HepG2 (cell line): Measurements from ENCODE around the gene WNT1. TPM values are rescaled to one million over a fixed set of nuclear protein-coding genes. Genes with fewer than 3 reads are reported as not detected.
A peak's percentile ranks its signal among the peaks of the same experiment; 100 is the strongest.

ENCODE experiments used
- HDAC2 ChIP-seq: sonication (generic); formaldehyde crosslinking; IDR thresholded peaks from 2 replicates; pipeline ENCODE4 v1.4.0; 2020; ENCODE audit warnings: missing genetic modification reagents
- MEIS1 ChIP-seq: sonication (generic); formaldehyde crosslinking; IDR thresholded peaks from 2 replicates; pipeline ENCODE4 v1.9.0; 2021; ENCODE audit warnings: mild to moderate bottlenecking, missing genetic modification reagents, moderate library complexity, borderline replicate concordance
- POGK ChIP-seq: sonication (generic); formaldehyde crosslinking; conservative IDR thresholded peaks from 2 replicates; pipeline ENCODE4 v1.8.0; 2022; ENCODE audit warnings: mild to moderate bottlenecking, moderate library complexity, missing genetic modification reagents
- POLR2AphosphoS5 ChIP-seq: IDR thresholded peaks from 2 replicates; pipeline ENCODE4 v1.6.1; 2012; ENCODE audit warnings: low read depth, low read length
- SUZ12 ChIP-seq: fragments of 150-350 bp; IDR thresholded peaks from 2 replicates; pipeline ENCODE4 v1.6.1; 2014; ENCODE audit warnings: low read depth, low read length
- WIZ ChIP-seq: sonication (generic); formaldehyde crosslinking; IDR thresholded peaks from 2 replicates; pipeline ENCODE4 v1.5.1; 2020; ENCODE audit warnings: mild to moderate bottlenecking, missing genetic modification reagents
- ZFP41 ChIP-seq: sonication (generic); formaldehyde crosslinking; IDR thresholded peaks from 2 replicates; pipeline ENCODE4 v1.4.0; 2020; ENCODE audit warnings: mild to moderate bottlenecking, missing genetic modification reagents, borderline replicate concordance
- ZHX1 ChIP-seq: sonication (generic); formaldehyde crosslinking; IDR thresholded peaks from 2 replicates; pipeline ENCODE4 v1.8.1; 2022; ENCODE audit warnings: low read depth, mild to moderate bottlenecking, missing genetic modification reagents
- ZNF816 ChIP-seq: sonication (generic); formaldehyde crosslinking; IDR thresholded peaks from 2 replicates; pipeline ENCODE4 v1.8.0; 2022; ENCODE audit warnings: missing genetic modification reagents, mild to moderate bottlenecking, borderline replicate concordance
- polyA plus RNA-seq, 8 experiments: library from polyadenylated mRNA; depleted of rRNA in 3 of 8; stranded (reverse) in 7 of 8; unstranded in 1 of 8; fragments of >200 nt; fragmentation: Illumina TruSeq in 4 of 8; extraction: Trizol in 4 of 8; gene quantifications; 2 replicates each; pipeline versions ENCODE4 v1.2.1 to v1.2.3, GENCODE V29; 2011 to 2016; ENCODE audit warnings: low read depth in 4 of 8, missing spikeins in 1 of 8, mixed read lengths in 1 of 8; ENCODE audit not compliant: insufficient read depth in 1 of 8
- total RNA-seq, 5 experiments: library from RNA; depleted of rRNA; stranded (reverse); fragments of >200 nt; fragmentation: Illumina TruSeq; extraction: Trizol; gene quantifications; 2 replicates each; pipeline ENCODE4 v1.2.3, GENCODE V29; 2016; ENCODE audit warnings: low read depth in 1 of 5
- TF ChIP-seq, protein P1 (sequence below): sonication (generic); formaldehyde crosslinking; IDR thresholded peaks from 2 replicates; pipeline ENCODE4 v1.4.0; 2020; ENCODE audit warnings: missing genetic modification reagents, mild to moderate bottlenecking, borderline replicate concordance
- TF ChIP-seq, protein P2 (sequence below): IDR thresholded peaks from 2 replicates; pipeline ENCODE4 v1.6.1; 2016; ENCODE audit warnings: low read depth, missing genetic modification reagents, missing compliant biosample characterization
- TF ChIP-seq, protein P3 (sequence below): sonication (generic); formaldehyde crosslinking; IDR thresholded peaks from 2 replicates; pipeline ENCODE4 v1.8.0; 2022; ENCODE audit warnings: mild to moderate bottlenecking, missing genetic modification reagents, moderate library complexity

WNT1 gene
- total and polyA plus RNA-seq, 2 of the 13 experiments (the other 11 are each of a cell fraction or from before 2014, with no cell fraction given): not detected

DNA sequence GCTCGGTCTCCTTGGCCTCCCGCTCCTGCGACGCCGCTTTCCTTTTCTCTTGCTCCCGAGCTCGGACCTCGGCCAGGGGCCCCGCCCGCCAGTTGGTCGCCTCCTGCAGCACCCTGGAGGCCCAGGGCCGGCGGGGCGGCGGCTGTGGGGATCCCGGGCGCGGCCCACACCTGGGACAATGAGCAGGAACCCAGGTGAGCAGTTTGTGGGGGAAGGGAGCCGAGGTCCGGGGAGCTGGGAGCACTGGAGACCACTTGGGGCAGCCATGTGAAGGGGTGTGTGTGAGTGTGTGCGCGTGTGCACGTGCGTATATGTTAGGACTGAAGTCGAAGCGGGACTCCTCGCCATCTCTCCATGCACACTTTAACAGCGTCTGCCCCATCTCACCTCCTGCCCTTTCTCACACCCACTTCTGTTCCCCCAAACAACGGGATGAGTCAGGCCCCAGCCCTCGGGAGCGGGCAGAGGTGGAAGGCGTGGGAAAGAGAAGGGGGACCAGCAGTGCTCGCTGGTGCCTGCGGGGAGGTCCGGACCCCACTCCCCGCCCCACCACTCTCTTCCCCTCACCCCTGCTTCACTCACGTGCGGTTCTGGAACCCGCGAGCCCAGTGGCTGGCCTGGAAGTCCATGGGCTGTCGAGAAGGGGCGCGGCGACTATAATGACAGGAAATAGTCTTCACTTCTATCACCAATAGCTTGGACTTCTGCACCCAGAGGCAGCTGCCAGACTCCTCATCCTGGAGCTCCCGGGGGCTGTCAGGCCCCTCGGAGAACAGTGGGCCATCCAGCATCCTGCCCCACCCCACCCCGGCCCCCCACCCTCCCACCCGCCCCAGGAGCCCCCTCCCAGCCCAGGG is 20.6 kb downstream of the WNT1 start (continued):
- TF ChIP-seq, protein P1, sequence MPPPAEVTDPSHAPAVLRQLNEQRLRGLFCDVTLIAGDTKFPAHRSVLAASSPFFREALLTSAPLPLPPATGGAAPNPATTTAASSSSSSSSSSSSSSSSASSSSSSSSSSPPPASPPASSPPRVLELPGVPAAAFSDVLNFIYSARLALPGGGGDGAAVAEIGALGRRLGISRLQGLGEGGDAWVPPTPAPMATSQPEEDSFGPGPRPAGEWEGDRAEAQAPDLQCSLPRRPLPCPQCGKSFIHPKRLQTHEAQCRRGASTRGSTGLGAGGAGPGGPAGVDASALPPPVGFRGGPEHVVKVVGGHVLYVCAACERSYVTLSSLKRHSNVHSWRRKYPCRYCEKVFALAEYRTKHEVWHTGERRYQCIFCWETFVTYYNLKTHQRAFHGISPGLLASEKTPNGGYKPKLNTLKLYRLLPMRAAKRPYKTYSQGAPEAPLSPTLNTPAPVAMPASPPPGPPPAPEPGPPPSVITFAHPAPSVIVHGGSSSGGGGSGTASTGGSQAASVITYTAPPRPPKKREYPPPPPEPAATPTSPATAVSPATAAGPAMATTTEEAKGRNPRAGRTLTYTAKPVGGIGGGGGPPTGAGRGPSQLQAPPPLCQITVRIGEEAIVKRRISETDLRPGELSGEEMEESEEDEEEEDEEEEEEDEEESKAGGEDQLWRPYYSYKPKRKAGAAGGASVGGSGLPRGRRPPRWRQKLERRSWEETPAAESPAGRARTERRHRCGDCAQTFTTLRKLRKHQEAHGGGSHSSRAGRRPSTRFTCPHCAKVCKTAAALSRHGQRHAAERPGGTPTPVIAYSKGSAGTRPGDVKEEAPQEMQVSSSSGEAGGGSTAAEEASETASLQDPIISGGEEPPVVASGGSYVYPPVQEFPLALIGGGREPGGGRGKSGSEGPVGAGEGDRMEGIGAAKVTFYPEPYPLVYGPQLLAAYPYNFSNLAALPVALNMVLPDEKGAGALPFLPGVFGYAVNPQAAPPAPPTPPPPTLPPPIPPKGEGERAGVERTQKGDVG (CRISPR knock-in tag): peak; percentile 78; the same call in 1 of the 2 replicates
- no peak for TF ChIP-seq ZHX1 (CRISPR knock-in tag)
- peak; percentile 79; the same call in 1 of the 2 replicates for TF ChIP-seq ZFP41 (CRISPR knock-in tag)
- TF ChIP-seq POGK: peak; percentile 89
- TF ChIP-seq MEIS1 (CRISPR knock-in tag): peak; percentile 23; the same call in 1 of the 2 replicates
- TF ChIP-seq SUZ12: no peak
- TF ChIP-seq ZNF816 (CRISPR knock-in tag): no peak; the same call in 1 of the 2 replicates
- TF ChIP-seq, protein P2, sequence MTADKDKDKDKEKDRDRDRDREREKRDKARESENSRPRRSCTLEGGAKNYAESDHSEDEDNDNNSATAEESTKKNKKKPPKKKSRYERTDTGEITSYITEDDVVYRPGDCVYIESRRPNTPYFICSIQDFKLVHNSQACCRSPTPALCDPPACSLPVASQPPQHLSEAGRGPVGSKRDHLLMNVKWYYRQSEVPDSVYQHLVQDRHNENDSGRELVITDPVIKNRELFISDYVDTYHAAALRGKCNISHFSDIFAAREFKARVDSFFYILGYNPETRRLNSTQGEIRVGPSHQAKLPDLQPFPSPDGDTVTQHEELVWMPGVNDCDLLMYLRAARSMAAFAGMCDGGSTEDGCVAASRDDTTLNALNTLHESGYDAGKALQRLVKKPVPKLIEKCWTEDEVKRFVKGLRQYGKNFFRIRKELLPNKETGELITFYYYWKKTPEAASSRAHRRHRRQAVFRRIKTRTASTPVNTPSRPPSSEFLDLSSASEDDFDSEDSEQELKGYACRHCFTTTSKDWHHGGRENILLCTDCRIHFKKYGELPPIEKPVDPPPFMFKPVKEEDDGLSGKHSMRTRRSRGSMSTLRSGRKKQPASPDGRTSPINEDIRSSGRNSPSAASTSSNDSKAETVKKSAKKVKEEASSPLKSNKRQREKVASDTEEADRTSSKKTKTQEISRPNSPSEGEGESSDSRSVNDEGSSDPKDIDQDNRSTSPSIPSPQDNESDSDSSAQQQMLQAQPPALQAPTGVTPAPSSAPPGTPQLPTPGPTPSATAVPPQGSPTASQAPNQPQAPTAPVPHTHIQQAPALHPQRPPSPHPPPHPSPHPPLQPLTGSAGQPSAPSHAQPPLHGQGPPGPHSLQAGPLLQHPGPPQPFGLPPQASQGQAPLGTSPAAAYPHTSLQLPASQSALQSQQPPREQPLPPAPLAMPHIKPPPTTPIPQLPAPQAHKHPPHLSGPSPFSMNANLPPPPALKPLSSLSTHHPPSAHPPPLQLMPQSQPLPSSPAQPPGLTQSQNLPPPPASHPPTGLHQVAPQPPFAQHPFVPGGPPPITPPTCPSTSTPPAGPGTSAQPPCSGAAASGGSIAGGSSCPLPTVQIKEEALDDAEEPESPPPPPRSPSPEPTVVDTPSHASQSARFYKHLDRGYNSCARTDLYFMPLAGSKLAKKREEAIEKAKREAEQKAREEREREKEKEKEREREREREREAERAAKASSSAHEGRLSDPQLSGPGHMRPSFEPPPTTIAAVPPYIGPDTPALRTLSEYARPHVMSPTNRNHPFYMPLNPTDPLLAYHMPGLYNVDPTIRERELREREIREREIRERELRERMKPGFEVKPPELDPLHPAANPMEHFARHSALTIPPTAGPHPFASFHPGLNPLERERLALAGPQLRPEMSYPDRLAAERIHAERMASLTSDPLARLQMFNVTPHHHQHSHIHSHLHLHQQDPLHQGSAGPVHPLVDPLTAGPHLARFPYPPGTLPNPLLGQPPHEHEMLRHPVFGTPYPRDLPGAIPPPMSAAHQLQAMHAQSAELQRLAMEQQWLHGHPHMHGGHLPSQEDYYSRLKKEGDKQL (CRISPR knock-in tag): no peak
- no peak for TF ChIP-seq POLR2AphosphoS5
- no peak for TF ChIP-seq WIZ
- TF ChIP-seq, protein P3, sequence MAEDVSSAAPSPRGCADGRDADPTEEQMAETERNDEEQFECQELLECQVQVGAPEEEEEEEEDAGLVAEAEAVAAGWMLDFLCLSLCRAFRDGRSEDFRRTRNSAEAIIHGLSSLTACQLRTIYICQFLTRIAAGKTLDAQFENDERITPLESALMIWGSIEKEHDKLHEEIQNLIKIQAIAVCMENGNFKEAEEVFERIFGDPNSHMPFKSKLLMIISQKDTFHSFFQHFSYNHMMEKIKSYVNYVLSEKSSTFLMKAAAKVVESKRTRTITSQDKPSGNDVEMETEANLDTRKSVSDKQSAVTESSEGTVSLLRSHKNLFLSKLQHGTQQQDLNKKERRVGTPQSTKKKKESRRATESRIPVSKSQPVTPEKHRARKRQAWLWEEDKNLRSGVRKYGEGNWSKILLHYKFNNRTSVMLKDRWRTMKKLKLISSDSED (CRISPR knock-in tag): no peak
- TF ChIP-seq HDAC2 (CRISPR knock-in tag): 0 out of 2 replicates have a peak, but pooled peaks have one; percentile 29
